Ovary (tissue), 3 donors: Measurements from ENCODE around the gene CHCHD6.

Experiments used
- CTCF ChIP-seq, 3 donors: fragments of 450-650 bp in 2 of 3; fragments of 200-600 bp in 1 of 3; IDR thresholded peaks; one replicate each; pipeline versions ENCODE4 v1.5.1 to v1.8.0; 2016 to 2022; ENCODE audit warnings: antibody characterized with exemption in 3 of 3, mild to moderate bottlenecking in 1 of 3
- EP300 ChIP-seq: sonication (generic); formaldehyde crosslinking; IDR thresholded peaks from one replicate; pipeline ENCODE4 v1.6.1; 2017; ENCODE audit warnings: antibody characterized with exemption
- POLR2A ChIP-seq: fragments of 450-650 bp; IDR thresholded peaks from one replicate; pipeline ENCODE4 v1.6.1; 2017; ENCODE audit warnings: antibody characterized with exemption, mild to moderate bottlenecking, moderate library complexity
- donor health status: DM: no; HTN: no; CAD: no.

DNA sequence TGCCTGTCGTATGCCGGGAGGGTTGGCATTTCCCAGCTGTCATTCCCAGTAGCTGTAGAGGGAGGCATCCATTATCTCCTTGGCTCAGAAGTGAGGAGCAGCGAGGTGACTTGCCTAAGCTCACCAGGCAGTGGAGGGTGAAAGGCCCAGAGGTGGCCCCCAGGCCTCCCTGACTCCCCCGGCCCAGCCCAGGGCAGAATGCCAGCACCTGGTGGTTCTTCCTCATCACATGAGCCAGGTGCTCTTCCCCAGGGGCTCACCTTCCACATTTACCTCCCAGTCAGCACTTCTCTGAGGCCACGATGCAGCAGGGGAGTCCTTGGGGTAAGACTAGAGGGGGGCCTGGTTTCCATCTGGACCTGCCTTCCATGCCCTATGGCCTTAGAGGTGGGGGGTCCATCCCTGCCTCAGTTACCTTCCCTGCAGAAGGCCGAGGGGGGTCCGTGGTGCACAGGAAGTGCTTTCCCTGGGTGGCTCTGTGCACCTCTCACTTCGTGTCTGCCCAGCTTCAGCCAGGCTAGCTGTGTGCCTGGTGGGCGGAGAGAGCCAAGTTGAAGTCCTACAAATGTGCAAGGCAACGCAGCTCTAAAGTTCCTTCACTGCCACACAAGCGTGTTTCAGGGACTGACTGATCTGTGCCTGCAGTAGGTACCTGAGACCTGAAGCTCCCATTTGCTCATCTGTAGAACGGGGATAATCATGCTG, 208.6 kb downstream of the CHCHD6 start:
- no peak for TF ChIP-seq CTCF (IDR thresholded peaks at IDR 0.05)
- no peak for TF ChIP-seq EP300
- no peak for TF ChIP-seq POLR2A
